Measurements from ENCODE around the gene F2RL2.

DNA sequence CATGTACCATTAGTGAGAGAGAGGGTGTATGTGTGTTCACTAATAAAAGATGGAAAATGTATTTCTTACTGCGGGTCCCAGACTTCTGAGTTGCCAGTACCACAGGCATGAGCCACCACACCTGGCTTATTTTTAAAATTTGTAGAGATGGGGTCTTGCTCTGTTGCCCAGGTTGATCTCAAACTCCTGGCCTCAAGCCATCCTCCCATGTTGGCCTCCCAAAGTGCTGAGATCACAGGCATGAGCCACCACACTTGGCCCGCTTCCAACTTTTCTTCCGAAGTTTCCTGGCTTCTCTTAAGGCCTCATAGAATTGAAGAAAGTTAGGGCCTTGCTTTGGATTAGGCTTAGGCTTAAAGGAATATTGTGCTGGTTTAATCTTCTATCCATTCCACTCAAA is 40.4 kb upstream of the F2RL2 start:
- no peak for TF ChIP-seq ZNF140 (tag by site-specific recombination; IDR thresholded peaks at IDR 0.05)
- no peak for TF ChIP-seq YY1 (tag by site-specific recombination; IDR thresholded peaks at IDR 0.05)
- TF ChIP-seq, protein P1, sequence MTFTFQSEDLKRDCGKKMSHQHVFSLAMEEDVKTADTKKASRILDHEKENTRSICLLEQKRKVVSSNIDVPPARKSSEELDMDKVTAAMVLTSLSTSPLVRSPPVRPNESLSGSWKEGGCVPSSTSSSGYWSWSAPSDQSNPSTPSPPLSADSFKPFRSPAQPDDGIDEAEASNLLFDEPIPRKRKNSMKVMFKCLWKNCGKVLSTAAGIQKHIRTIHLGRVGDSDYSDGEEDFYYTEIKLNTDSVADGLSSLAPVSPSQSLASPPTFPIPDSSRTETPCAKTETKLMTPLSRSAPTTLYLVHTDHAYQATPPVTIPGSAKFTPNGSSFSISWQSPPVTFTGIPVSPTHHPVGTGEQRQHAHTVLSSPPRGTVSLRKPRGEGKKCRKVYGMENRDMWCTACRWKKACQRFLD (tag by site-specific recombination; IDR thresholded peaks at IDR 0.05) = no peak
- TF ChIP-seq, protein P2, sequence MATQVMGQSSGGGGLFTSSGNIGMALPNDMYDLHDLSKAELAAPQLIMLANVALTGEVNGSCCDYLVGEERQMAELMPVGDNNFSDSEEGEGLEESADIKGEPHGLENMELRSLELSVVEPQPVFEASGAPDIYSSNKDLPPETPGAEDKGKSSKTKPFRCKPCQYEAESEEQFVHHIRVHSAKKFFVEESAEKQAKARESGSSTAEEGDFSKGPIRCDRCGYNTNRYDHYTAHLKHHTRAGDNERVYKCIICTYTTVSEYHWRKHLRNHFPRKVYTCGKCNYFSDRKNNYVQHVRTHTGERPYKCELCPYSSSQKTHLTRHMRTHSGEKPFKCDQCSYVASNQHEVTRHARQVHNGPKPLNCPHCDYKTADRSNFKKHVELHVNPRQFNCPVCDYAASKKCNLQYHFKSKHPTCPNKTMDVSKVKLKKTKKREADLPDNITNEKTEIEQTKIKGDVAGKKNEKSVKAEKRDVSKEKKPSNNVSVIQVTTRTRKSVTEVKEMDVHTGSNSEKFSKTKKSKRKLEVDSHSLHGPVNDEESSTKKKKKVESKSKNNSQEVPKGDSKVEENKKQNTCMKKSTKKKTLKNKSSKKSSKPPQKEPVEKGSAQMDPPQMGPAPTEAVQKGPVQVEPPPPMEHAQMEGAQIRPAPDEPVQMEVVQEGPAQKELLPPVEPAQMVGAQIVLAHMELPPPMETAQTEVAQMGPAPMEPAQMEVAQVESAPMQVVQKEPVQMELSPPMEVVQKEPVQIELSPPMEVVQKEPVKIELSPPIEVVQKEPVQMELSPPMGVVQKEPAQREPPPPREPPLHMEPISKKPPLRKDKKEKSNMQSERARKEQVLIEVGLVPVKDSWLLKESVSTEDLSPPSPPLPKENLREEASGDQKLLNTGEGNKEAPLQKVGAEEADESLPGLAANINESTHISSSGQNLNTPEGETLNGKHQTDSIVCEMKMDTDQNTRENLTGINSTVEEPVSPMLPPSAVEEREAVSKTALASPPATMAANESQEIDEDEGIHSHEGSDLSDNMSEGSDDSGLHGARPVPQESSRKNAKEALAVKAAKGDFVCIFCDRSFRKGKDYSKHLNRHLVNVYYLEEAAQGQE (tag by site-specific recombination; IDR thresholded peaks at IDR 0.05) = no peak
- no peak for TF ChIP-seq ZBTB1 (tag by site-specific recombination; IDR thresholded peaks at IDR 0.05)
- TF ChIP-seq CTCF (tag by site-specific recombination; IDR thresholded peaks at IDR 0.05) = no peak
- no peak for TF ChIP-seq ZNF521 (tag by site-specific recombination; IDR thresholded peaks at IDR 0.05)
